HPDE6-E6E7 (cell line): ENCODE data around the gene TBL1X.
"Not testable (repeated sequence)": the region's sequence is repeated elsewhere in the genome, so short reads cannot be mapped to it uniquely, and the experiment has no call there.

Source experiments
- DNase-seq: peaks from one replicate; pipeline ENCODE4 v3.0.0; 2011; ENCODE audit warnings: missing footprints; ENCODE audit errors: extremely low spot score

Gene TBL1X

DNA sequence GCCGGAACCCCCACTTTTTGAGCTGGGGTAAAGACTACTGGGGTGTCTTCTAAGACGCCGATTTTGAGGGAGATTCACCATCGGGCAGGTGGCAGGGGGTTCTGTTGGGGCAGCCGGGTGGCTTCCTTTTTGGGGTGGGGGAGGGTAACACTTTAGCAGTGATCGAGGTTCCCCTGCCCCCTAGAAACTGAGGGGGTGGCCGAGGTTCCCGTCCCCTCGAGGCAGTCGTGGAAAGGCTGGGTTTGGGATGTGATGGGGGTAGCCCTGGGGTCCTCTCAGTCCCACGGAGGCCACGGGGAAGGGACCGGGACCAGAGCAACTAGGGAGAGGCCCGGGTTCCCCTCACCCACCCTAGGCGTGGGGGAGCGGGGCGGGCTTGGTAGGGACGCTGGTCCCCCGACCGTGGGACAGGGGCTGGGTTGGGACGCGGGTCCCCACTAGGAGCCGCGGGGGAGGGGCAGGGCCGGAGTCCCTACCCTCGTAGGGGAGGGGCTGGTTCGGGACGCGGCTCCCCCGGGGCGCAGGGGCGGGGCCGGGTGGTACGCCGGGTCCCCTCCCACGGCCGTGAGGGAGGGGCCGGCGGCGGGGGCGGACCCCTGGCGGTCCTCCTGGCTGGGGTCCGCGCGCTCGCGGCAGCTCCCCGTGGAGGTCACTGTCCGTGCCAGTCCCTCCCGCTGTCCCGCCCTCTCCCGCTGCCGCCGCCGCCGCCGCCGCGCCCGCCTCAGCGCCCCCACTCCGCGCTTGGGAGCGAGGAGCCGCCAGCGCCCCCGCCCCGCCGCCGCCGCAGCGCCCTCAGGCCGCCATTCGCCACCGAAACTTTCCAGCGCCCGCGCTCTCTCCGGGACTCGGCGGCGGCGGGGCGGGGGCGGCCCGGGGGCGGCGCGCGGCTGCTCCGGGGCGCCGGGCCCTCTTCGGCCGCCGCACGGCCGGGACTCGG lies at the start of gene TBL1X:
Gene TBL1X (plus strand): TSS at position 624 of the 937 bp plus-strand sequence. CDS start 188,529 bp downstream, outside the sequence.
- DNase-seq, result no peak

- no peak for DNase-seq
Observed at GRCh38 chrX:9416562-9417348, 48.1 kb upstream of the TBL1X start.

- no peak for DNase-seq
Observed at GRCh38 chrX:9418262-9418661, 46.6 kb upstream of the TBL1X start.

DNA sequence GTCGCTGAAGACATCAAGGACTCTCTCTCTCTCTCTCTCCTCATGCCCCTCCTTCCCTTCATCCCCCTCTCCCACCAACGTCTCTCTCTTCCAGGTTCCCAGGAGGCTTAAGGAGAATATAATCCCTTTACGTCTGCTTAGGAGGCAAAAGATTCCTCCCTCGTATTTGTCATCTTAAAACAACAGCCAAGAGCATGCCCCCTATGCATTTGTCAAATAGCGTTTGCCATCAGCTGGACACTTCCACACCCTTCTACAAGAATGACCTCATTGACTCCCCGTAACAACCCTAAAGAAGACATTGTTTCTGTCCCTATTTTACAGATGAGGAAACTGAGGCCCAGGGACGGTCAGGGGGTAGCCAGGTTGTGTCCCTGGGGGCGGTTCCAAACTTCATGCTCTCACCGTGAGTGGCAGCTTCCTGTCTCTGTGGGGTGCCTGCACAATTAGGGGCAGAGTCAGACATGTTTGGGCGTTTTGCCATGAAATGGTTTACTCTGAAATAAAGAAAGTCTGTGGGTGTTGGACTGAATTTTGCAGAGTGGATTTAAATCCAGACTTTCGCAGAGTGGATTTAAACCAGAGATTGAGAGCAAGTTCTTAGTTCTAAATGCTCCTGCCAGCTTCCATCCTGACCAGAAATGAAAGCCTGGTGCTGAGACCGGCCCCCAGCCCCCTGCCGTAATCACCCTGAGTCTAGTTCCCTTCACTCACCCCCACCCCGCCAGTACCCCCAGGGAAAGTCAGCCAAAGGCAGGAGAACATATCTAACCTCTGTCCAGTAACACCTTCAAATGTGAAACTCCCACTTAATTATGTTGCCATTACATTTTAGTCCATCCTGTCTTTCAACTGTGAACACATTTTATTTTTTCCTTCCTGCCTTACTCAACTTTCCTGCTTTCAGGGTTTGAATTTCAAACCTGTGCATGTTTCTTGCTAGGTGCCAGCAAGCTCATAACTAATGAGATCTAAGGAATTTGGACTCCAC lies 44.3 kb upstream of the TBL1X start:
- no peak for DNase-seq

GRCh38 chrX:9429767-9430166 lies 35.1 kb upstream of the TBL1X start:
- no peak for DNase-seq

GRCh38 chrX:9430346-9430921 lies 34.4 kb upstream of the TBL1X start:
- no peak for DNase-seq

GRCh38 chrX:9431281-9431680 lies 33.6 kb upstream of the TBL1X start:
- no peak for DNase-seq

DNA sequence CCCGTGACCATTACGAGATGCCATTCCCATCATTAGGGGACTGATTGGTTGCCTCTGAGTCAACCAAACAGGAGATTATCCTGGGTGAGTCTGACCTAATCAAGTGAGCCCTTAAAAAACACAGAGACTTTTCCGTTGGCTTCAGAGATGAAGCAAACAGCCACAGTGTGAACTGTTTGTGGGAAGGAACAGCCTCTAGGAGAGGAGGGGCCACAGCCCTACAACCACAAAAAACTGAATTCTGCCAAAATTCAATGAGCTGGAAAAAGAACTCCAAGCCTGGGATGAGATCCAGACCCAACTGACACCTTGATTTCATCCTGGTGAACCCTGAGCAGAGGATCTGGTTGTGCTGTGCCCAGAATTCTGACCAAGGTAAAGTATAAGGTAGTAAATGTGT lies 31.3 kb upstream of the TBL1X start:
- DNase-seq, result no peak

GRCh38 chrX:9434051-9434550 lies 30.8 kb upstream of the TBL1X start:
- DNase-seq, result no peak

DNA sequence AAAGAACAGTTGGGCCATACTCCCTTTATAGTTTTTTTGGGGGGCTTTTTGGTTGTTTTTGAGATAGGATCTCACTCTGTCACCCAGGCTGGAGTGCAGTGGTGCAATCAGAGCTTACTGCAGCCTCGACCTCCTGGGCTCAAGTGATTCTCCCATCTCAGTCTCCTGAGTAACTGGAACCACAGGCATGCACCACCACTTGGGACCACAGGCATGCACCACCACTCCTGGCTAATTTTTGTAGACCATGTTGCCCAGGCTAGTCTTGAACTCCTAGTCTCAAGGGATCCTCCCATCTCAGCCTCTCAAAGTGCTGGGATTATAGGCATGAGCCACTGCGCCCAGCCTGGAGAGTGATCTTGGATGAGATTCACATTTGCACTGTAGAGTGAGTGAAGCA lies 29.8 kb upstream of the TBL1X start:
- DNase-seq, result not testable (repeated sequence)

DNA sequence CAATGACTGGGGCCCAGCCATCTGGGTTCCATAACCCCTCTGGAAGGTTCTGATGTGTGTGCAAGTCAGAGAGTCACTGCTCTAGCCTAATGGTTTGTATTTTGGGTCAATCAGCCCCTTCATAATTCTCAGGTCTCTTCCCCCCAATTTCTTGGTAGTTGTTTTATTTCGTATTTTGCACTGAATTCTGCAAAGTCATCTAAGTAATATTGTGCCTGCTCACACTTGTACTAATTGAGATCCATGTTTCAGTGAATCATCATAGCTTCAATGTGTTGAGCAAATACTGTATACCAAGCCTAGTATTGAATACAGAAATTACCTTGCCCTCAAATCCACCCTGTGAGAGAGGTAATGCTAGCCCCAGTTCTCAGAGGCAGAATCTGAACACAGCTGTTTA lies 28.0 kb upstream of the TBL1X start:
- no peak for DNase-seq

DNA sequence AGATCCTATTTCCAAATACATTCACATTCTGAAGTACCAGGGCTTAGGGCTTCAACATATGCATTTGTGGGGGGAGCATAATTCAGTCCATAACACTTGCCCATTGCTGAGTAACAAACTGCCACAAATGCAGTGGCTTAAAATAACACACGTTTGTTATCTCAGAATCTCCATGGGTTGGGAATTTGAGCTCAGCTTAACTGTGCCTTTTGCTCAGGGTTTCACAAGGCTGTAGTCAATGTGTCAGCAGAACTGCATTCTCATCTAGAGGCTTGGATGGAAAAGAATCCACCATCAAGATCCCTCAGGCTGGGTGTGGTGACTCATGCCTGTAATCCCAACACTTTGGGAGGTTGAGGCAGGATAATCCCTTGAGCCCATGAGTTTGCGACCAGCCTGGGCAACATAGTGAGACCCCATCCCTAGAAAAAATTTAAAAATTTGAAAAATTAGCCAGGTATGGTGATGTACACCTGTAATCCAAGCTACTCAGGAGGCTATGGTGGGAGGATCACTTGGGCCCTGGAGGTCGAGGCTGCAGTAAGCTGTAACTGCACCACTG lies 25.8 kb upstream of the TBL1X start:
- no peak for DNase-seq

GRCh38 chrX:9440116-9440844 lies 24.6 kb upstream of the TBL1X start:
- DNase-seq, result no peak

GRCh38 chrX:9442056-9442455 lies 22.8 kb upstream of the TBL1X start:
- DNase-seq, result no peak

DNA sequence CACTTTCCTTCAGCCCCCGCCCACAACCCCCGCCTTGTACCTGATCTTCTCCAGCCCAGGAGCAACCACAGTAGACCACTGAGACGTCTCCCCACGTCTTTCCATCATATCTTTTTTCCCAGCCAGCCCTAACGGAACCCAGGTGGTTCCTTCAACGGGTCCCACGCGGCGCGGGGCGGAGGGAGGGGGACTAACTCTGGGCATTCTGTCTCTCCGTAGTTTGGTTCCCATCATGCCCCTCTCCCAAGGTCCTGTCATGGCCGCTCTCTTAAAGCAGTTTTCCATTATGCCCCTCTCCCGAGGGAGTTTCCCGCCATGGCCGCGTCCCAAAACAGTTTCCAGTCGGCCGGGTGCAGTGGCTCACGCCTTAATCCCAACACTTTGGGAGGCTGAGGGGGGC lies 21.5 kb upstream of the TBL1X start:
- no peak for DNase-seq

GRCh38 chrX:9447906-9448305 lies 17.0 kb upstream of the TBL1X start:
- no peak for DNase-seq

- no peak for DNase-seq
Observed at GRCh38 chrX:9456250-9457074, 8.4 kb upstream of the TBL1X start.

DNA sequence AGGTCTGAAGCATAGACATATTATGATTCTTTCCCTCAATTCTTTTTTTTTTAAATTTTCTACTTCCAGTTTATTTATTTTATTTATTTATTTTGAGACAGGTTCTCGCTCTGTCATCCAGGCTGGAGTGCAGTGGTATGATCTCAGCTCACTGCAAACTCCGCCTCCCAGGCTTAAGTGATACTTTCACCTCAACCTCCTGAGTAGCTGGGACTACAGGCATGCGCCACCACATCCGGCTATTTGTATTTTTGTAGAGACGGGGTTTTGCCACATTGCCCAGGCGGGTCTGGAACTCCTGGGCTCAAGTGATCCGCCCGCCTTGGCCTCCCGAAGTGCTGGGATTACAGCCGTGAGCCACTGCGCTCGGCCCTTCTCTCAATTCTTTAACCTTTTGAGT lies 6.8 kb upstream of the TBL1X start:
- DNase-seq, result not testable (repeated sequence)

GRCh38 chrX:9458516-9459078 lies 6.3 kb upstream of the TBL1X start:
- no peak for DNase-seq
